PC-9 (cell line): ENCODE data around the gene GABRB3.
"Not testable (repeated sequence)": the region's sequence is repeated elsewhere in the genome, so short reads cannot be mapped to it uniquely, and the experiment has no call there.

Experiments used
- CTCF ChIP-seq: fragments of 200-600 bp; sonication (generic); conservative IDR thresholded peaks from 2 replicates; pipeline ENCODE4 v1.6.1; 2017; ENCODE audit warnings: mixed run types, antibody characterized with exemption, mild to moderate bottlenecking, moderate library complexity
- EZH2 ChIP-seq: fragments of 200-600 bp; sonication (generic); IDR thresholded peaks from 2 replicates; pipeline ENCODE4 v1.8.0; 2017; ENCODE audit warnings: antibody characterized with exemption, low read depth

GRCh38 chr15:26719866-26720265, 53.0 kb downstream of the GABRB3 start:
- TF ChIP-seq CTCF, EZH2: not testable (repeated sequence)
